HepG2 (cell line): ENCODE measurements around the gene UBR4. TPM values are rescaled to one million over a fixed set of nuclear protein-coding genes. Genes with fewer than 3 reads are reported as not detected.
A peak's percentile ranks its signal among the peaks of the same experiment; 100 is the strongest.

Source experiments
- ATF1 ChIP-seq: IDR thresholded peaks from 2 replicates; pipeline ENCODE4 v1.6.1; 2016; ENCODE audit warnings: mild to moderate bottlenecking, control low read depth
- CERS6 ChIP-seq: sonication (generic); formaldehyde crosslinking; IDR thresholded peaks from 2 replicates; pipeline ENCODE4 v1.5.0; 2020; ENCODE audit warnings: missing genetic modification reagents
- CREB1 ChIP-seq, 2 experiments: fragments of 450-650 bp in 1 of 2; IDR thresholded peaks; 2 replicates each; pipeline ENCODE4 v1.6.1; 2016 to 2017; ENCODE audit warnings: control low read depth in 1 of 2, mild to moderate bottlenecking in 1 of 2, missing compliant biosample characterization in 1 of 2, missing genetic modification characterization in 1 of 2
- DNMT1 ChIP-seq: sonication (generic); formaldehyde crosslinking; IDR thresholded peaks from 2 replicates; pipeline ENCODE4 v1.5.1; 2020; ENCODE audit warnings: mild to moderate bottlenecking, missing genetic modification reagents
- HES4 ChIP-seq: sonication (generic); formaldehyde crosslinking; IDR thresholded peaks from 2 replicates; pipeline ENCODE4 v1.9.0; 2021; ENCODE audit warnings: mild to moderate bottlenecking, missing genetic modification reagents, borderline replicate concordance
- HNF4A ChIP-seq: sonication (generic); formaldehyde crosslinking; IDR thresholded peaks from 2 replicates; pipeline ENCODE4 v1.4.0; 2020; ENCODE audit warnings: missing genetic modification reagents
- HOXA3 ChIP-seq: sonication (generic); formaldehyde crosslinking; IDR thresholded peaks from 2 replicates; pipeline ENCODE4 v1.5.0; 2020; ENCODE audit warnings: missing genetic modification reagents
- IKZF4 ChIP-seq: sonication (generic); formaldehyde crosslinking; IDR thresholded peaks from 2 replicates; pipeline ENCODE4 v1.5.1; 2020; ENCODE audit warnings: borderline replicate concordance, mild to moderate bottlenecking, low read depth, missing genetic modification reagents; ENCODE audit errors: not compliant biosample characterization
- KDM2A ChIP-seq: sonication (generic); formaldehyde crosslinking; IDR thresholded peaks from 2 replicates; pipeline ENCODE4 v1.4.0; 2020; ENCODE audit warnings: low read depth, missing genetic modification reagents, borderline replicate concordance
- MAFK ChIP-seq, 2 experiments: IDR thresholded peaks in 1 of 2; conservative IDR thresholded peaks in 1 of 2; 2 replicates each; pipeline ENCODE4 v1.6.1; 2011; ENCODE audit warnings: improper control_type of control experiment in 2 of 2, low read length in 2 of 2
- MTA3 ChIP-seq: sonication (generic); formaldehyde crosslinking; IDR thresholded peaks from 2 replicates; pipeline ENCODE4 v1.4.0; 2020; ENCODE audit warnings: missing genetic modification reagents
- NFE2L1 ChIP-seq: sonication (generic); formaldehyde crosslinking; IDR thresholded peaks from 2 replicates; pipeline ENCODE4 v1.4.0; 2020; ENCODE audit warnings: missing genetic modification reagents, mild to moderate bottlenecking, borderline replicate concordance
- PHF5A ChIP-seq: IDR thresholded peaks from one replicate; pipeline ENCODE4 v1.6.1; 2018; ENCODE audit warnings: low read depth, missing genetic modification reagents; ENCODE audit not compliant: unreplicated experiment
- POGZ ChIP-seq: sonication (generic); formaldehyde crosslinking; IDR thresholded peaks from 2 replicates; pipeline ENCODE4 v1.4.0; 2020; ENCODE audit warnings: mild to moderate bottlenecking, missing genetic modification reagents
- POLR2AphosphoS2 ChIP-seq: IDR thresholded peaks from 2 replicates; pipeline ENCODE4 v1.6.1; 2011; ENCODE audit warnings: low read depth, low read length, improper control_type of control experiment
- RARA ChIP-seq: IDR thresholded peaks from 2 replicates; pipeline ENCODE4 v1.6.1; 2016; ENCODE audit warnings: missing genetic modification reagents, missing compliant biosample characterization
- RFXANK ChIP-seq: IDR thresholded peaks from 2 replicates; pipeline ENCODE4 v1.6.1; 2016
- SNRNP70 ChIP-seq: fragments of 200-400 bp; formaldehyde crosslinking; IDR thresholded peaks from 2 replicates; pipeline ENCODE4 v1.6.1; 2017; ENCODE audit warnings: mild to moderate bottlenecking, low read depth, low read length, moderate library complexity
- ZBTB43 ChIP-seq: sonication (generic); formaldehyde crosslinking; conservative IDR thresholded peaks from 2 replicates; pipeline ENCODE4 v1.4.0; 2020; ENCODE audit warnings: missing genetic modification reagents
- ZFY ChIP-seq: sonication (generic); formaldehyde crosslinking; IDR thresholded peaks from 2 replicates; pipeline ENCODE4 v1.4.0; 2020; ENCODE audit warnings: missing genetic modification reagents
- ZFYVE20 ChIP-seq: sonication (generic); formaldehyde crosslinking; IDR thresholded peaks from 2 replicates; pipeline ENCODE4 v1.8.0; 2023; ENCODE audit warnings: low read depth, mild to moderate bottlenecking, moderate library complexity, missing genetic modification reagents, borderline replicate concordance
- ZNF124 ChIP-seq: sonication (generic); formaldehyde crosslinking; IDR thresholded peaks from 2 replicates; pipeline ENCODE4 v1.4.0; 2020; ENCODE audit warnings: missing genetic modification reagents
- ZNF17 ChIP-seq: sonication (generic); formaldehyde crosslinking; IDR thresholded peaks from 2 replicates; pipeline ENCODE4 v1.5.0; 2020; ENCODE audit warnings: mild to moderate bottlenecking, missing genetic modification reagents
- ZNF18 ChIP-seq: sonication (generic); formaldehyde crosslinking; IDR thresholded peaks from 2 replicates; pipeline ENCODE4 v1.8.0; 2022; ENCODE audit warnings: mild to moderate bottlenecking, missing genetic modification reagents; ENCODE audit not compliant: insufficient replicate concordance
- ZNF749 ChIP-seq: sonication (generic); formaldehyde crosslinking; IDR thresholded peaks from 2 replicates; pipeline ENCODE4 v1.8.0; 2022; ENCODE audit warnings: mild to moderate bottlenecking, missing genetic modification reagents, moderate library complexity, borderline replicate concordance
- ZNF775 ChIP-seq: sonication (generic); formaldehyde crosslinking; IDR thresholded peaks from 2 replicates; pipeline ENCODE4 v1.4.0; 2020; ENCODE audit warnings: missing genetic modification reagents, mild to moderate bottlenecking, moderate library complexity, borderline replicate concordance
- ZNF781 ChIP-seq: sonication (generic); formaldehyde crosslinking; IDR thresholded peaks from 2 replicates; pipeline ENCODE4 v1.5.1; 2020; ENCODE audit warnings: borderline replicate concordance, mild to moderate bottlenecking, missing genetic modification reagents; ENCODE audit errors: not compliant biosample characterization
- polyA plus RNA-seq, 8 experiments: library from polyadenylated mRNA; depleted of rRNA in 3 of 8; stranded (reverse) in 7 of 8; unstranded in 1 of 8; fragments of >200 nt; fragmentation: Illumina TruSeq in 4 of 8; extraction: Trizol in 4 of 8; gene quantifications; 2 replicates each; pipeline versions ENCODE4 v1.2.1 to v1.2.3, GENCODE V29; 2011 to 2016; ENCODE audit warnings: low read depth in 4 of 8, missing spikeins in 1 of 8, mixed read lengths in 1 of 8; ENCODE audit not compliant: insufficient read depth in 1 of 8
- total RNA-seq, 5 experiments: library from RNA; depleted of rRNA; stranded (reverse); fragments of >200 nt; fragmentation: Illumina TruSeq; extraction: Trizol; gene quantifications; 2 replicates each; pipeline ENCODE4 v1.2.3, GENCODE V29; 2016; ENCODE audit warnings: low read depth in 1 of 5

The UBR4 gene
- total and polyA plus RNA-seq, 2 of the 13 experiments (the other 11 are each of a cell fraction or from before 2014, with no cell fraction given) = 59.1 to 106 TPM

- TF ChIP-seq IKZF4 (CRISPR knock-in tag) (no peak), ZNF17 (CRISPR knock-in tag) (no peak), NFE2L1 (CRISPR knock-in tag) (no peak), ATF1 (CRISPR knock-in tag) (no peak), PHF5A (CRISPR knock-in tag) (no peak), HOXA3 (CRISPR knock-in tag) (peak; percentile 37; the same call in 1 of the 2 replicates), ZNF749 (CRISPR knock-in tag) (no peak), CERS6 (no peak), ZNF18 (CRISPR knock-in tag) (peak; percentile 46), ZNF124 (CRISPR knock-in tag) (no peak), POGZ (no peak), ZFY (CRISPR knock-in tag) (peak; percentile 35; the same call in 1 of the 2 replicates), MAFK (conservative IDR thresholded peaks at IDR 0.05 in 1 of 2, IDR thresholded peaks at IDR 0.05 in 1 of 2; ENCODE audit: low read length in 2 of 2) (no peak), RFXANK (no peak), HES4 (CRISPR knock-in tag) (no peak), SNRNP70 (no peak), POLR2AphosphoS2 (no peak), CREB1 (IDR thresholded peaks at IDR 0.05) (no peak), CREB1 (CRISPR knock-in tag; IDR thresholded peaks at IDR 0.05) (no peak), DNMT1 (CRISPR knock-in tag) (no peak), MTA3 (CRISPR knock-in tag) (no peak), ZBTB43 (no peak), KDM2A (CRISPR knock-in tag) (no peak), HNF4A (CRISPR knock-in tag) (peak; percentile 51; the same call in 1 of the 2 replicates), ZNF781 (no peak), ZNF775 (CRISPR knock-in tag) (no peak), RARA (CRISPR knock-in tag) (peak; percentile 35; the same call in 1 of the 2 replicates), ZFYVE20 (CRISPR knock-in tag) (no peak)
Observed at GRCh38 chr1:19043579-19044443, 166.3 kb downstream of the UBR4 start (continued).
